Transverse colon (tissue), 4 donors: ENCODE measurements around the gene INPPL1.

Experiments used
- POLR2AphosphoS5 ChIP-seq, 3 donors: sonication (generic); formaldehyde crosslinking; IDR thresholded peaks; one replicate each; pipeline ENCODE4 v1.6.1; 2016; ENCODE audit warnings: antibody characterized with exemption in 3 of 3
- TF ChIP-seq, protein P1 (sequence below), 5 experiments: fragments of 200-600 bp in 3 of 5; fragments of 450-650 bp in 2 of 5; sonication (generic) in 3 of 5; IDR thresholded peaks; 1 replicate in 2 of 5; 2 replicates in 3 of 5; pipeline ENCODE4 v1.5.1; 2016 to 2017; ENCODE audit warnings: antibody characterized with exemption in 5 of 5, inconsistent platforms in 3 of 5, mild to moderate bottlenecking in 2 of 5, moderate library complexity in 1 of 5

DNA sequence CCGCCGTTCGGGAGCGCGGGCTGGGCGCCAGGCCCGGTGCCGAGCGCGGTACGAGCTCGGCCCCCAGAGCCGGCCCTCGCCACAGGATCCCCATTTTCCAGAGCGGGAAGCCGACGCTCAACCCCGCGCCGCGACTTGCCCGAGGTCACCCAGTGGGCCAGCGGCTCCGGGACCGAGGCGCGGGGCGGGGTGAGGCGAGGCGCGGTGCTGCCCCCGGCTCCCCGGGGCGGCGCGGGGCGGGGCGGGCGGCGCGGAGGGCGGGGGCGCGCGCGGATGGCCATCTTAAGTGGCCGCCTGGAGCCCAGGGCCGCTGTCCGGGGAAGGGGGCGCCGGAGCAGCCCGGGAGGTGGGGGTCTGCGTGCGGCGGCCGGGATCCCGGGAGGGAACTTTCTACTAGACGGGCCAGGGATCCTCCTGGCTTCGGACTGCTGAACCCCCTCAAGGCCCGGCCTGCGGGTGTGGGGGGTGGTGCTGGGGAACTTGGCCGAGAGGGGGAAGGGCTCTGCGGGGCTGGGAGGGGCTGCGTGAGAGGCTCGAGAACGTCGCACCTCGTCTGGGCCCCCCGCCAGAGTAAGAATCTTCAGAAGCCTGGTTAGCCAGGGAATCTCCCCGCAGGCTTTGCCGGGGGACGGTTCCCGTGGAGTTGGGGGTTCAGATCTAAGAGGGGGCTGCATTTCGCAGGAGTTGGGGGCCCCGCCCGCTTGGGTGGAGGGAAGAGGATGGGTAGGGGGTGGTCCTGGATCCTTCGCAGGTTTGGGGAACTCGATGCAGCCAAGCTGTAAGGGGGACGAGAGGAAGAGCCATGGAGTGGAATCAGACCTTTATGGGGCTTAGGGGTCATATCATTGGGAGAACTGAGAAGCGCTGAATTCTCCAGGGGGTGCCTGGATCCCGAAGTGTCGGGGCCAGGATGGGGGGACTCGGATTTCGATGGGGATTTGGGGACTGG is 678 bp upstream of the INPPL1 start:
- TF ChIP-seq, protein P1, sequence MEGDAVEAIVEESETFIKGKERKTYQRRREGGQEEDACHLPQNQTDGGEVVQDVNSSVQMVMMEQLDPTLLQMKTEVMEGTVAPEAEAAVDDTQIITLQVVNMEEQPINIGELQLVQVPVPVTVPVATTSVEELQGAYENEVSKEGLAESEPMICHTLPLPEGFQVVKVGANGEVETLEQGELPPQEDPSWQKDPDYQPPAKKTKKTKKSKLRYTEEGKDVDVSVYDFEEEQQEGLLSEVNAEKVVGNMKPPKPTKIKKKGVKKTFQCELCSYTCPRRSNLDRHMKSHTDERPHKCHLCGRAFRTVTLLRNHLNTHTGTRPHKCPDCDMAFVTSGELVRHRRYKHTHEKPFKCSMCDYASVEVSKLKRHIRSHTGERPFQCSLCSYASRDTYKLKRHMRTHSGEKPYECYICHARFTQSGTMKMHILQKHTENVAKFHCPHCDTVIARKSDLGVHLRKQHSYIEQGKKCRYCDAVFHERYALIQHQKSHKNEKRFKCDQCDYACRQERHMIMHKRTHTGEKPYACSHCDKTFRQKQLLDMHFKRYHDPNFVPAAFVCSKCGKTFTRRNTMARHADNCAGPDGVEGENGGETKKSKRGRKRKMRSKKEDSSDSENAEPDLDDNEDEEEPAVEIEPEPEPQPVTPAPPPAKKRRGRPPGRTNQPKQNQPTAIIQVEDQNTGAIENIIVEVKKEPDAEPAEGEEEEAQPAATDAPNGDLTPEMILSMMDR (IDR thresholded peaks at IDR 0.05) = no peak
- TF ChIP-seq POLR2AphosphoS5 (IDR thresholded peaks at IDR 0.05) = no peak
